ENCODE results near the gene PPIH.
"Not testable (repeated sequence)": the region's sequence is repeated elsewhere in the genome, so short reads cannot be mapped to it uniquely, and the experiment has no call there.

Gene PPIH

DNA sequence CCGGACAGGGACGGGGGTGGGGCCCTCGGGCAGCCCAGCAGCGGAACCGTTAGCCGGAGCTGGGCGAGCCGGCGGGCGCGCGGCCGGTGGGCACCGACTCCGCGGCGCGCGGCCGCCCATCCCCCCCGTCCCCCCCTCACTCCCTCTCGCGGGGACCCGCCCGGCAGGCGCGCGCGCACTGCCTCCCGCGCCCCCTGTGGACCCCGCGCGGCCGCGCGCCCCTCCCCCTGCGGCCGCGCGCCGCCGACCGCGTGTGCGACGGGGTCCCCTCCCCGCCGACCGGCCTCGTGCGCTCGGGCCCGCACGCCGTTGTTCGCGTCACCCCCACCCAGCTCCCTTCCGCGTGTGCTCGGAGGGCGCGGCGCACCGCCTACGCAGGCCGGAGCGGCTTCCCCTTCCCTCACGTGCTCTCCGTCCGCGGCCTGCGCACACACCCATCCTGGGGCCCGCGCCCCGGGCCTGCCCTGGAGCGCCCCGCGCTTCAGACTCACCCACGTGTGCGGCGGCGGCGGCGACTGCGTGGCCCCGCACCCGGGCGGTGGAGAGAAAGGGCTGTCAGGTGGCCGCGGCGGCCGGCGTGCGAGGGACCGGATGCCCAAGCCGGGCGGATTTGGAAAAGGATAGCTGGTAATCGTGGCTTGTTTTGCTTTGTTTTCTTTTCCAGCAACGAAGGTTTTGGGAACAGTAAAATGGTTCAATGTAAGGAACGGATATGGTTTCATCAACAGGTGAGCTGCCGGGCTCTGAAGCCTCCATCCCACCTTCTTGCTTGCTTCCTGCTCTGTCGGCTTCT lies 24.7 kb downstream of the PPIH start:
- peak; percentile 95 for DNase-seq

GRCh38 chr1:42684139-42684538 lies 25.9 kb downstream of the PPIH start:
- no peak for DNase-seq

DNA sequence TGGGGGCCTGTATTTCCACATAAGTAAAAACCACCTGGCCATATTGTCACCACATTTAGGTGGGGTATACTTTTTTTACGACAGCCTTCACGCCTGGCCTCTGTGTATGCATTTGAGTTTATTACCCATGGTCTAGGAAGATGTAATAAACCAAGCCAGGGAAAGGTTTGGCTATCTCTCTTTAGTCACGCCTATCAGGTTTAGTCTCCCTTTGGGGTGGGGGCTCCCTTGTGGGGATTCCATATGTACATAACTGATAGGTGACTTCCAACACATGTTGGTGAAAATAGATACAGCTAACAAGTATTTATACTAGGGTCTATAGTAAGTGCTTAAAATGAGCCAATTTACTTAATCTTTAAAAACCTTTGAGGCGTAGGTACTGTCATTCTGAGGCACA lies 28.2 kb downstream of the PPIH start:
- no peak for DNase-seq

DNA sequence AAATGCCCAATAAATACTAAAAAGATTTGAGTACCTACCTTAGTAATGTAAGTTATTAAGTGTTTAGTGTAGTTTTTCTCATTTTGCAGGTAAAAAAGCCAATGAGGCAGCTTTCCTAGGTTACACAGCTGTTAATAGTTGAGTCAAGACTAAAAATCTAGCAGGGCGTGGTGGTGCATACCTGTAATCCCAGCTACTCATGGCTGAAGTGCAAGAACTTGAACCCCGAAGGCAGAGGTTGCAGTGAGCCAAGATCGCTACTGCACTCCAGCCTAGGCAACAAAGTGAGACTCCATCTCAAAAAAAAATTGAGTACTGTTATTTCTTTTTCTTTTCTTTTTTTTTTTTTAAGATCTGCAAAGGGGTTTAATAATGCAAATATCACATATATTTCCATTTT lies 31.7 kb downstream of the PPIH start:
- DNase-seq = no peak

DNA sequence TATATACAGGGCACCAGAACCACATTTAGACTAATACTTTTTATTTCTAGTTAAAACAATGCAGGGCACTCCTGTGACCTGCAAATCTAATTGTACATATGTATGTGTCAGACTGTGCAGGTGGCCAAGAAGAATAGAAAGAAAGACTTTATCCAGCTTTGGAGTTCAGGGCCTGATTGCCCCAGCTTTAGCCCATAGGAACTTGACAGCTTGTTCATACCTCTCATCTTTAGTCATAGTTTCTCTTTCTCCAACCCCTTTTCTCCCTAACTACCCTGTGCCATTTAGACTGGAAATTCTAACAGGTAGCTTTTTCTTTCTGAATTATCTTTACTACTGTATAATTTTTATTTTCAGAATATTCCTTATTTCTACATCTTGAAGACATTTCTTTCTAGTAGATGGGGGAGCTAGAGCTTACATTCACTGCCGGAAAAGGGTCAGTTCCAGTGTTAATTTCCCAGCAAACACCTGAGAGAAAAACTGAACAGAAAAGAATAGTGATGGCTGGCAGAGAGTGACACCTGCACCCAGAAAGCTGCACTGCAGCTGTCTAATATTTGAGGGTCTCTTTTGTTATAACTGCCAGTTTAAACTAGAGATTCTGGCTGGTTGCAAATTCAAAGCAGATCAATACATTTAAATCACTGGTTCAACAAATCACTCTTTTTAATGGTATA lies 32.4 kb downstream of the PPIH start:
- no peak for DNase-seq

DNA sequence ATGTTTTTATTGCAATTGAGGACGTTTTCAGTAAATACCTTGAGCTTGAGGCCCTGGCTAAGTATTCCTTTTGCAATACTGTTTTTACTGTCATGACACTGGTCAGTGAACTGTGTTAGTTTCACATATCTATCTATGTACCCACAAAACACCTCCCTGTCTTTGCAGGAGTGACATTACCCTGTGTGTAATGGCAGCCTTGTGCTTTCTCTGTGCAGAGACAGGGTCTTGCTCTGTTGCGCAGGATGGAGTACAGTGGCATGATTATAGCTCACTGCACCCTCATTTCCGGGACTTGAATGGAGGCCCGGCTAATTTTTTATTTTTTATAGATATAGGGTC lies 32.9 kb downstream of the PPIH start:
- no peak for DNase-seq

DNA sequence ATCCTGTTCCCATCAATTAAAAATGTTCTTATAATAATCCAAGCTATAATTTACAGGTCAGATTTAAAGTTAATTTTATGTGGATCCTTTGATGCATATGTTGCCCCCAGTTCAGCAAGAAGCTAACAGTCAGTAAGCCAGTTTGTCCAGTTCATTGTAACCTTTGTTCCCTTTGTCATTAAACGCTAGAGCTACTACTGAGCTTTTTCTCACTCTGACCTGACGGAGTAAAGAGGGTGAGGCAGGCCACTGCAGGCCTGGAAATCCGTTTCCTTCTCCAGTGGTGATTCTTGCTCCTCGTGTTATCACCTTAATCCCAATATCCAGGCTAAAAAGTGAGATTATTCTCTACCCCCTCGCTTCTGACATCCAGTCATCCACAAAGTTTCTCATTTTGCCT lies 34.2 kb downstream of the PPIH start:
- DNase-seq = no peak

DNA sequence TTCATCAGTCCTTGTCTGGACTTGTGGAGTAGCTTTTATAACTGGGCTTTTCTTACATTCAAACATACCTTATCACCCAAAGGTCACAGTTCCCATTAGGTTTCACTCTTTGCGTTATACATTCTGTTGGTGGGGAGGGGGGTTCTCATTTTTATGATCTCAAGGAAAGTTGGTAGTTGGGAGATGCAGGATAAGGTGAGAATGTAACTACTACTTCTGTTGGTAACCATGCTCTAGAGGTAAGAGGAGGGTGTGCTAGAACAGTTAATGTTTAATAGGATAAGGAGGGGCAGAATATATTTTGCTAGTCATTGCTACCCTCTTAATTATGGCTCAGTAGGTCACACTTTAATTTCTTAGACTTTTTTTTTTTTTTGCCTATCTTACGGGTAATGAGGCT lies 34.7 kb downstream of the PPIH start:
- DNase-seq = no peak

- DNase-seq = no peak
These were observed 40.0 kb downstream of the PPIH start for GRCh38 chr1:42698081-42698813.

DNA sequence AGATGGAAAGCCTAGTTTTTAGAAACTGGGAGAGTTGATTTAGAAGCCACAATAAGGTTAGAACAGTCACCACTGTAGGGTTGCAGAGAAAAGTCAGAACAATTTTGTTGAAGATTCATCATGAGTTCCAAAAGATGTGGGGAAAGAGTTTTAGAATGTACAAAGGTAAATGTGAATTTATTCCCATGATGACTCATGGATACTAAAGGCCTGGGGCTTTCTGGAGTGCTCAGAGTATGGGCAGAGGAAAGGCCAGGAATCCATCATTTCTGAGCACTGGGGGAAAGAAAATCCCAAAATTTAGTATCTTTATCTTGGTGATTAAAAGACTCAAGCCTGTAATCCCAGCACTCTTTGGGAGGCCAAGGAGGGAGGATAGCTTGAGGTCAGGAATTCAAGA lies 41.8 kb downstream of the PPIH start:
- DNase-seq = no peak

GRCh38 chr1:42703888-42704464 lies 45.8 kb downstream of the PPIH start:
- no peak for DNase-seq

DNA sequence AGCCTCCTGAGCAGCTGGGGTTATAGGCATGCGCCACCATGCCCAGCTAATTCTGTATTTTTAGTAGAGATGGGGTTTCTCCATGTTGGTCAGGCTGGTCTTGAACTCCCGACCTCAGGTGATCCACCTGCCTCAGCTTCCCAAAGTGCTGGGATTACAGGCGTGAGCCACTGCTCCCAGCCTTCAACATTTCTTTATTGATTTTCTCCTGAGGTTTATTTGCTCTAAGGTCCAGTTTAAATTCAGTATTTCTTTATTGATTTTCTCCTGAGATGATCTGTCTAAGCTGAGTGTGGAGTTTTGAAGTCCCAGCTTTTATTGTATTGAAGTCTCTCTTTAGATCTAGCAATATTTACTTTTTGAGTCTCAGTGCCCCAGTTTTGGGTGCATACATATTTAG lies 54.6 kb downstream of the PPIH start:
- not testable (repeated sequence) for DNase-seq

DNA sequence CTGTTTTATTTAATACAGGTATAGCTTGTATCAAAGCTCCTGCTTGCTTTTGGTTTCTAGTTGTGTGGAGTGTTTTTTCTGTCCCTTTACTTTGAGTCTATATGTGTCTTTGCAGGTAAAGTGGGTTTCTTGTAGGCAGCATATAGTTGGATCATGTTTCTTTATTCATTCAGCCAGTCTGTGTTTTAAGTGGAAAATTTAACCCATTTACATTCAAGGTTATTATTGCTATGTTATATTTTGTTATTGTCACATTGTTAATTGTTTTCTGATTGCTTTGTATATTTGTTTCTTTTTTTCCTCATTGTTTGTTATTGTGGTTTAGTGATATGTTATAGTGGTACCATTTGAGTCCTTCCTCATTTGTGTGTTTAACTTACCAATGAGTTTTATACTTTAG lies 55.1 kb downstream of the PPIH start:
- no peak for DNase-seq

- not testable (repeated sequence) for DNase-seq
These were observed 56.2 kb downstream of the PPIH start for GRCh38 chr1:42714441-42714840.

DNA sequence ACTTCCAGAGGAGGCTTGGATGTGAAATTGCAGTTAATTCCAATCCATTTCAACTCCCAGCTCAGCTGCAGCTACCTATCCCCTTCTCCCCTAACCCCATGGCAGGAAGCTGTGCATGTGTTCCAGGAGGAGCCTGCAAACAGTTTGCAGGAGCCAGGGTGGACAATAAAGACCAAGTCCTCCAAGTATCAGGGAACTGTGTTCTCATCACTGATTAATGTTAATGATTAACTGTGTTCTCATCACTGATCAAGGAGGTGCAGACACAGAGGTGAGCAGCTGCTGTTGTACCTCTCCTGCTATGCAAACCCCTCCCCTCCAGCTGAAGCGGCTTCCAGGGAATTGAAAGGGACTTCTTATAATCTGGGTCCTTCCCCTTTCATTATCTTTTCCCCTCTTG lies 62.6 kb downstream of the PPIH start:
- DNase-seq = no peak

- no peak for DNase-seq
These were observed 63.7 kb downstream of the PPIH start for GRCh38 chr1:42721926-42722325.

GRCh38 chr1:42722403-42722802 lies 64.2 kb downstream of the PPIH start:
- DNase-seq = not testable (repeated sequence)

DNA sequence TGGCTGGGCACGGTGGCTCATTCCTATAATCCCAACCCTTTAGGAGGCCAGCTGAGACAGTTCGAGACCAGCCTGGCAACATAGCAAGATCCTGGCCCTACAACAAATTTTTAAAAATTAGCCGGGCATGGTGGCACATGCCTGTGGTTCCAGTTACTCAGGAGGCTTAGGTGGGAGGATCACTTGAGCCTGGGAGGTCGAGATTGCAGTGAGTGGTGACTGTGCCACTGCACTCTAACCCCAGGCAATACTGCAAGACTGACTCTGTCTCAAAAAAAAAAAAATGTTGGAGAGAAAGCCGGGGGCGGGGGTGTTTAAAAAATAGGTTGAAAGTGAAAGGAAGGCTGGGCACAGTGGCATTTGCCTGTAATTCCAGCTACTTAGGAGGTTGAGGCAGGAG lies 65.3 kb downstream of the PPIH start:
- peak; percentile 25 for DNase-seq

GRCh38 chr1:42725820-42726219 lies 67.6 kb downstream of the PPIH start:
- DNase-seq = not testable (repeated sequence)

Measured in suppressor macrophage treated with lipopolysaccharide for 4 hours (primary cell).